ENCODE data around the gene GALNT16.

The GALNT16 gene

DNA sequence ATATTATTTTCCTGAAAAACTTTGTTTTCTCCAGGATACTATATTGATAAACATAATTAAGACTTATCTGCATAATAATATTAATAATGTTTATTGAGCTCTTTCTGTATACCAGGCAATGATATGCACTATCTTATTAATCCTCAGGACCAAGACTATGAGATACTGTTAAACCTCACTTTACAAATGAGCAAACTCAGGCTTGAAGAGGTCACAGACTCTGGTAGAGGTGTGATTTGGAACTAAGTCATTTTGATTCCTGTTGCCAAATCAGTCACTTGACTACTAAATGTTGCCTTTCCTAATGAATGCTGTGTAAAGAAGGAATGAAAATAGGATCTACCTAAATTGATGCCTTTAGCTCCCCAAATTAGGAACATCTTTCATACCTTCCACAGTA, 145.8 kb downstream of the GALNT16 start:
- no peak for DNase-seq (ENCODE audit: low spot score)

All from CD4-positive, alpha-beta T cell treated with Interleukin-15 for 4 hours (primary cell).